ENCODE results near the gene SNX8. TPM values are rescaled to one million over a fixed set of nuclear protein-coding genes. Genes with fewer than 3 reads are reported as not detected.

Gene SNX8
- total and polyA plus RNA-seq, 2 donors (not counting 1 experiment from before 2014, with no cell fraction given) = 64.4 to 126 TPM

DNA sequence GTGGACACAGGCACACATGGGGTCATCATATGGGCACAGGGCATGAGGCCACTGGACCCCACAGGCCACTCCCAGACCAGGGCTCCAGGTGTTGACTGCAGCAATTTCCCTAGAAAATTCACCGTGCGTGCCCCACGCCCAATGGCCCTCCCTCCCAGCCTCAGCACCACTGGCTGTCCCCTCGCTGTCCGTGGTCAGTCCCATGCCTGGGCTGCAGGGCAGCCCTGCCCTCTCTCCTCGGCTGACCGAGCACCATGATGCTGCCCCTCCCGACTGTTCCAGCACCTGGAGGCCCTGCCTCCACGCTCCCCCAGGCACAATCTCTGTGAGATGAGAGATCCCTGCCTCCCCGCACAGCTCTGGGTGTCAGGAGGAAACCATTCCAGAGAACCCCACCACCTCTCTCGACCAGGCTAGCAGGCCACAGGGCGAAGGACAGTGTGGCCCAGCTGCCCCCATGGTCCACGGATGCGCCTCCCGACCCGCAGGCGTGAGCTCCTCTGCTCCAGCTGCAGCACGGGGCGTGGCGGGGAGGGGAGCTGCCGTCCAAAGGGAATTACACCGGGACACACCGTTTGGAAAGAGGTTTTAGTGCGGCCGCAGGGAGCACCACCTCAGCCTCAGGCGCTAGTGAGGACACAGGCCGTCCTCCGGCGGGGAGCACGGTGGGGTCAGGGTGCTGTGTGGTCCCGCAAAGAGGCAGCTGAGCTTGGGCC, 59.7 kb downstream of the SNX8 start:
- Histone ChIP-seq H3K4me1 (ENCODE audit: control insufficient read depth in 2 of 2, insufficient read depth in 2 of 2, low read length in 2 of 2) (peaks cover 7 to 26% of the 10 kb centered on the region in 2 donors), H3K79me2 (ENCODE audit: control insufficient read depth, insufficient read depth, low read length) (peaks cover 23% of the 10 kb centered on the region), H3K4me3 (ENCODE audit: control extremely low read depth in 1 of 5, extremely low read depth in 1 of 5, insufficient read depth in 1 of 5, low read depth in 2 of 5, low read length in 4 of 5) (no peak overlapping the region), H4K20me1 (ENCODE audit: control insufficient read depth, insufficient read depth, low read length, poor library complexity, severe bottlenecking) (peaks cover 31% of the 10 kb centered on the region), H3K9ac (ENCODE audit: low read length) (no peak overlapping the region), H3K27me3 (replicated peaks in 1 of 4; ENCODE audit: control extremely low read depth in 1 of 4, control insufficient read depth in 3 of 4, insufficient read depth in 4 of 4, low read length in 3 of 4) (no peaks in the 10 kb centered on the region), H2AFZ (ENCODE audit: insufficient read depth, low read depth, low read length, poor library complexity, severe bottlenecking) (no peak overlapping the region), H3K36me3 (replicated peaks in 1 of 2; ENCODE audit: control extremely low read depth in 1 of 2, control insufficient read depth in 1 of 2, extremely low read depth in 1 of 2, insufficient read depth in 2 of 2, low read length in 1 of 2) (peaks cover 0 to 55% of the 10 kb centered on the region in 2 experiments), H3K4me2 (replicated peaks; ENCODE audit: low read depth, low read length, poor library complexity, severe bottlenecking) (no peak overlapping the region), H3K9me3 (ENCODE audit: control extremely low read depth in 1 of 3, control insufficient read depth in 2 of 3, insufficient read depth in 1 of 3, low read length in 2 of 3) (peaks cover 0 to 4% (median 0%) of the 10 kb centered on the region in 3 donors), H3K27ac (ENCODE audit: low read length in 2 of 2) (no peak overlapping the region)
- Mint-ChIP-seq H3K9me3 (ENCODE audit: insufficient read depth) (no peaks in the 10 kb centered on the region), H3K4me1 (peaks cover 28% of the 10 kb centered on the region), H3K27me3 (no peaks in the 10 kb centered on the region), H3K27ac (peak overlapping the region; percentile 50), H3K4me3 (no peak overlapping the region)
- ChIA-PET POLR2A (interaction anchor here (0.8 kb wide), 1 partner anchor 20 kb away, joined by 4 read pairs; no protein-coding TSS in a partner anchor), CTCF (interaction anchor here (1.6 kb wide), 1 partner anchor 93 kb away, joined by 4 read pairs; no protein-coding TSS in a partner anchor)
- 97% methylated on average over 31 of the region's 31 CpGs for WGBS (ENCODE audit: insufficient coverage)
- ATAC-seq (ENCODE audit: low read depth) = no peak
- no peak for TF ChIP-seq EZH2 (IDR thresholded peaks at IDR 0.05; ENCODE audit: borderline replicate concordance, insufficient read depth, low read depth, low read length, poor library complexity, severe bottlenecking)
- TF ChIP-seq, protein P1, sequence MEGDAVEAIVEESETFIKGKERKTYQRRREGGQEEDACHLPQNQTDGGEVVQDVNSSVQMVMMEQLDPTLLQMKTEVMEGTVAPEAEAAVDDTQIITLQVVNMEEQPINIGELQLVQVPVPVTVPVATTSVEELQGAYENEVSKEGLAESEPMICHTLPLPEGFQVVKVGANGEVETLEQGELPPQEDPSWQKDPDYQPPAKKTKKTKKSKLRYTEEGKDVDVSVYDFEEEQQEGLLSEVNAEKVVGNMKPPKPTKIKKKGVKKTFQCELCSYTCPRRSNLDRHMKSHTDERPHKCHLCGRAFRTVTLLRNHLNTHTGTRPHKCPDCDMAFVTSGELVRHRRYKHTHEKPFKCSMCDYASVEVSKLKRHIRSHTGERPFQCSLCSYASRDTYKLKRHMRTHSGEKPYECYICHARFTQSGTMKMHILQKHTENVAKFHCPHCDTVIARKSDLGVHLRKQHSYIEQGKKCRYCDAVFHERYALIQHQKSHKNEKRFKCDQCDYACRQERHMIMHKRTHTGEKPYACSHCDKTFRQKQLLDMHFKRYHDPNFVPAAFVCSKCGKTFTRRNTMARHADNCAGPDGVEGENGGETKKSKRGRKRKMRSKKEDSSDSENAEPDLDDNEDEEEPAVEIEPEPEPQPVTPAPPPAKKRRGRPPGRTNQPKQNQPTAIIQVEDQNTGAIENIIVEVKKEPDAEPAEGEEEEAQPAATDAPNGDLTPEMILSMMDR (IDR thresholded peaks at IDR 0.05) = no peak
- no peak for DNase-seq
- intact Hi-C loops (cut with micrococcal nuclease) = no loop called here

Data from B cell (primary cell).